Measurements from ENCODE around the gene FCGR1A.
"Not testable (repeated sequence)": the region's sequence is repeated elsewhere in the genome, so short reads cannot be mapped to it uniquely, and the experiment has no call there.

DNA sequence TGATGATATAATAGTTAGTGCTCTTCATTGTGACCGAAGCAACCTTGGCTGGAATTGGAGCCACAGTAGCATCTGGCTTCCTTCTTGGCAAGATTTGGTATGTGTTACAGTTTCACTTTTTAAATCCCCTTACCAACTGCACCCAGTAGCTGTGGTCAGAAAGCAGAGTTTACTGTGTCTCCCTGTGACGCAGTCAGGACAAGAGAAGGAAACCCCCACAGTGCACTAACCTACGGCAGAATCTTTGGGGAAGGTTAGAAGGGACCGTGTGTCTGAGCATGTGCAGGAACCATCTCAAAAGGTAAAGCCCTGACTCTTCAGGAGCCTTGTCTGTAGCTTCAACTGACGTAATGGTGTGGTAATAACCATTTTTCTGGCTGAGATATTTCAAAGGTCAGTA, 40.6 kb upstream of the FCGR1A start:
- TF ChIP-seq, protein P1, sequence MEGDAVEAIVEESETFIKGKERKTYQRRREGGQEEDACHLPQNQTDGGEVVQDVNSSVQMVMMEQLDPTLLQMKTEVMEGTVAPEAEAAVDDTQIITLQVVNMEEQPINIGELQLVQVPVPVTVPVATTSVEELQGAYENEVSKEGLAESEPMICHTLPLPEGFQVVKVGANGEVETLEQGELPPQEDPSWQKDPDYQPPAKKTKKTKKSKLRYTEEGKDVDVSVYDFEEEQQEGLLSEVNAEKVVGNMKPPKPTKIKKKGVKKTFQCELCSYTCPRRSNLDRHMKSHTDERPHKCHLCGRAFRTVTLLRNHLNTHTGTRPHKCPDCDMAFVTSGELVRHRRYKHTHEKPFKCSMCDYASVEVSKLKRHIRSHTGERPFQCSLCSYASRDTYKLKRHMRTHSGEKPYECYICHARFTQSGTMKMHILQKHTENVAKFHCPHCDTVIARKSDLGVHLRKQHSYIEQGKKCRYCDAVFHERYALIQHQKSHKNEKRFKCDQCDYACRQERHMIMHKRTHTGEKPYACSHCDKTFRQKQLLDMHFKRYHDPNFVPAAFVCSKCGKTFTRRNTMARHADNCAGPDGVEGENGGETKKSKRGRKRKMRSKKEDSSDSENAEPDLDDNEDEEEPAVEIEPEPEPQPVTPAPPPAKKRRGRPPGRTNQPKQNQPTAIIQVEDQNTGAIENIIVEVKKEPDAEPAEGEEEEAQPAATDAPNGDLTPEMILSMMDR (IDR thresholded peaks at IDR 0.05; ENCODE audit: insufficient read depth, low read length, poor library complexity, severe bottlenecking), result not testable (repeated sequence)
- not testable (repeated sequence) for TF ChIP-seq EZH2phosphoT487 (conservative IDR thresholded peaks at IDR 0.05; ENCODE audit: low read length)

Measured in SU-DHL-6 (cell line).